HG02870 (cell line): ENCODE results near the gene PTBP3.

Experiments used
- ATAC-seq: cut with Tn5 transposase; IDR thresholded peaks from one replicate; pipeline ENCODE4 v1.9.1; 2021; ENCODE audit warnings: mild to moderate bottlenecking, moderate library complexity; ENCODE audit not compliant: unreplicated experiment

The PTBP3 gene

DNA sequence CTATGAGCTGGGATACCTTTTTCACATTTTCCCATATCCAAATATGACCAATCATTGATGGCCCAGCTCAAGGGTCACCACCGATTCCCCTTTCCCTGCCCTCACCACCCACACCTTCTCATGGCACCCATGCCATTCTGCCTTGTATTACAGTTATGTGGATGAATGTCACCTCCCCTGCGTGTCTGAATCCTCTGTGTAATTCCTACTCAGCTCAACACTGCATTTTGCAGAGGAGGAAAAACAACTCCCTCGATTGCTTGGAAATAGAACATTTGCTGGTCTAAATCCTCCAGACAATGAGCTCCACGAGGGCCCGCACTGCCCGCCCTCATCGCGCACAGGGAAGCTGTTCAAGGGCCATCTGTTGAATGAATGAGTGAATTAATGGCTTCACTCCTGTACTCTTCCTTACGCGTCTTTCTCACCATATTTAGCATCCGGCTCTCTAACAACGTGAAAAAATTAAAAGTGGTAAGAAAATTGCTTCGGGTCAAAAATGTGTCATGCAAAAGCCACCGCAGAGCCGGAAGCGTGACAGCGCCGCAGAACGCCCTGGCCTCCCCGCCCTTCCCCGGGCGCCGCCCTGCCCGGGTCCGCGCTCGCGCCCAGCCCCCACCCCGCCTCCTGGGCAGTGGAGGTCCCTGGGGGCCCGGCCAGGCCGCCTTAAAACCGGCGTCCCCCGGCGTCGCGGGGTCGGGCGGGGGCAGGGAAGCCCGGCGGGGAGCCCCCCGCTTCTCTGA, 159.0 kb downstream of the PTBP3 start:
- peak; percentile 80 for ATAC-seq

- no peak for ATAC-seq
These were observed 159.8 kb downstream of the PTBP3 start for GRCh38 chr9:112173489-112174221.

GRCh38 chr9:112170968-112171367, 162.5 kb downstream of the PTBP3 start:
- no peak for ATAC-seq

DNA sequence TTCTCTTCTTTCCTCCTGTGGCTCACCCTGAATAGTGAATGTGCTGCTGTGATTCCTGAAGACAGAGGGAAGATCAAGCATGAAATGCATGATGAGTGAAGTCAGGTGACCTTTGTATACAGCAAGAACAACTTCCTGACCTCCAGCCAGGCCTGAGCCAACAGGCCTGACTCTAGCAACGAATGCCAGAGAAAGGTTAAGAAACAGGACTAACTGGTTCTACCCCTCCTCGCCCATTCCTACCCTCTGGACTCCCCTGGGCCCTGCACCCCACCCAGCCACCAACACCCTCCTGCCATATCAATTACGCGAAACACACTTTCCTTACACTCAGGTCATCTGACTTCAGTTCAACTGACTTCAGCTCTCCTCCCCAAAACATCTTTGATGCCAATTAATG, 163.2 kb downstream of the PTBP3 start:
- no peak for ATAC-seq

DNA sequence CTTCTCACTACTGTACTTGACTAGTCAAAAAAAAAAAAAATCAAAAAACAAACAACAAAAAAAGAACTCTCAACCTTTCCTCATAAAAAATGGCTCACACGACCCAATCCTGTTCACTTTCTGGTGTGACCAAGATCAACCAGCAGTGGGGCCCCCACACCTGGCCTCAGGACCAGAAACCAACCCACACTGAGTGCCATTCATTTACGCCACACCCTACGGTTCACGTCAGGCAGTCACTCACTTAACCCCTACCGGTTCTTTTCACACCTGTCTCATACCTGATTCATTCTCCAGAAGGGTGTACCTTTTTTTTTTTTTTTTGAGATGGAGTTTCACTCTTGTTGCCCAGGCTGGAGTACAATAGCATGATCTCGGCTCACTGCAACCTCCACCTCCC, 164.1 kb downstream of the PTBP3 start:
- ATAC-seq, result no peak

GRCh38 chr9:112168197-112168596, 165.2 kb downstream of the PTBP3 start:
- no peak for ATAC-seq
